SK-N-SH treated with all-trans-retinoic acid at 6 μM for 48 hours (cell line): ENCODE data around the gene ATP6V1C2.

Experiments
- BACH2 ChIP-seq: fragments of 250-450 bp; sonication (Bioruptor Pico); IDR thresholded peaks from 2 replicates; pipeline ENCODE4 v1.9.0; 2021; ENCODE audit warnings: mild to moderate bottlenecking, borderline replicate concordance
- CREB5 ChIP-seq: fragments of 250-450 bp; sonication (Bioruptor Pico); IDR thresholded peaks from 2 replicates; pipeline ENCODE4 v1.5.1; 2020; ENCODE audit warnings: low read depth, mild to moderate bottlenecking, moderate library complexity
- CSDC2 ChIP-seq: fragments of 250-450 bp; sonication (Bioruptor Pico); IDR thresholded peaks from 2 replicates; pipeline ENCODE4 v1.5.0; 2020; ENCODE audit warnings: mild to moderate bottlenecking, moderate library complexity
- GLIS3 ChIP-seq: fragments of 250-450 bp; sonication (Bioruptor Pico); IDR thresholded peaks from 2 replicates; pipeline ENCODE4 v1.5.0; 2020; ENCODE audit warnings: mild to moderate bottlenecking, moderate library complexity
- PATZ1 ChIP-seq: fragments of 250-450 bp; sonication (Bioruptor Pico); IDR thresholded peaks from 2 replicates; pipeline ENCODE4 v1.8.0; 2020; ENCODE audit warnings: mild to moderate bottlenecking, moderate library complexity, borderline replicate concordance
- TOX ChIP-seq: fragments of 250-450 bp; sonication (Bioruptor Pico); IDR thresholded peaks from 2 replicates; pipeline ENCODE4 v1.8.0; 2021; ENCODE audit warnings: mild to moderate bottlenecking, moderate library complexity, borderline replicate concordance
- TSHZ2 ChIP-seq: fragments of 250-450 bp; sonication (Bioruptor Pico); IDR thresholded peaks from 2 replicates; pipeline ENCODE4 v1.5.0; 2020; ENCODE audit warnings: mild to moderate bottlenecking, moderate library complexity
- ZNF70 ChIP-seq: fragments of 450-650 bp; formaldehyde crosslinking; IDR thresholded peaks from 2 replicates; pipeline ENCODE4 v1.5.0; 2020; ENCODE audit warnings: mild to moderate bottlenecking, moderate library complexity
- ZNF8 ChIP-seq: fragments of 450-650 bp; formaldehyde crosslinking; IDR thresholded peaks from 2 replicates; pipeline ENCODE4 v1.5.0; 2020; ENCODE audit warnings: mild to moderate bottlenecking, moderate library complexity

DNA sequence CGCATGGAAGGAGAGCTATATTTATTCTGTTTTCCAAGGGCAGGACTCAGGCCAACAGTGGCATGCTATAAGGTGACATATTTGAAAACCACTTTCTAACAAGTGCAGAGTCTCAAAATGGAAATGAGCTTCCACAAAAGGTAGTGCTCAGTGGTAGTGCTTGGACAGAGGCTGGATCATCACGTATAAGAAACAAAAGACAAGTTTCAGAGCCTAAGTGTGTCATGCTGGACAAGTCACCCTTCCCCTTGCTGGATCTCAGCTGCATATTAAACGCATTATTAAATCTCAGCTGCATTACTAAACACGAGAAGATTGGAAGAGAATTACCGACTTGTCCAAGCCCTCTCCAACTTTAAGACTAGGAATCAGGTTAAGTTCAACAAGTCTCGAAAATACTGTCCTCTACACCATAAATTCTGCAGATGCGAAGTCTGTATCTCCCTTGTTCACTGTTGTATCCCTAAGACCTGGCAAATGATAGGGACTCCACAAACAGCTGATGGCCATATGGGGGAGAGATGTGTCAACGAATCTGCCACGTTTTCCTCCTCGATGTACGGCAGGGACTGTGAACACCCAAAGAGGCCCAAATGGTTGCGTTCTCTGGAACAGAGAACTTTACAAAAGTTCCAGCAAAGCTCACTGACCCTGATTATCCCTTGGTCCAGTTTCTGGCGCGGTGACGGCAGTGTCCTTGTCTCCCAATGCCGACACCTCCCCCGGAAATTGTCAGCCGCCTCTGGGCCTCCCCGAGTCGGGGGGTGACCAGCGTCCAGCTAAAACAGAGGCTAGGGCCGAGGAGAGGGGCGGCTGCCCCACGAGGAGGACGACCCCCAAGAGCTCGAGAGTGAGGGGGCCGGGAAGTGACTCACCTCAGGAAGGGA lies 32.3 kb upstream of the ATP6V1C2 start:
- no peak for TF ChIP-seq PATZ1 (CRISPR knock-in tag)
- TF ChIP-seq BACH2 (CRISPR knock-in tag), result no peak
- TF ChIP-seq CREB5 (CRISPR knock-in tag), result no peak
- TF ChIP-seq CSDC2 (CRISPR knock-in tag), result no peak
- TF ChIP-seq GLIS3 (CRISPR knock-in tag), result no peak
- no peak for TF ChIP-seq TOX (CRISPR knock-in tag)
- no peak for TF ChIP-seq ZNF70 (CRISPR knock-in tag)
- no peak for TF ChIP-seq TSHZ2 (CRISPR knock-in tag)
- no peak for TF ChIP-seq ZNF8 (CRISPR knock-in tag)
